Measurements from ENCODE around the gene SLC6A7.

Gene SLC6A7

GRCh38 chr5:150155258-150156026, 34.4 kb upstream of the SLC6A7 start, which contains the start of gene PDGFRB:
TSS of gene PDGFRB (minus strand) at chr5:150155845. CDS start at chr5:150137047, 18,798 bp downstream.
- peak; percentile 29 for DNase-seq (ENCODE audit: low spot score)

- no peak for DNase-seq (ENCODE audit: low spot score)
These were observed 33.9 kb upstream of the SLC6A7 start for GRCh38 chr5:150156027-150156368.

- no peak for DNase-seq (ENCODE audit: low spot score)
These were observed 33.3 kb upstream of the SLC6A7 start for GRCh38 chr5:150156540-150156939.

GRCh38 chr5:150157168-150157567, 32.7 kb upstream of the SLC6A7 start:
- no peak for DNase-seq (ENCODE audit: low spot score)

GRCh38 chr5:150158170-150158949, 31.5 kb upstream of the SLC6A7 start:
- no peak for DNase-seq (ENCODE audit: low spot score)

GRCh38 chr5:150159031-150159430, 30.8 kb upstream of the SLC6A7 start:
- DNase-seq (ENCODE audit: low spot score) = no peak

GRCh38 chr5:150159741-150160179, 30.1 kb upstream of the SLC6A7 start:
- no peak for DNase-seq (ENCODE audit: low spot score)

GRCh38 chr5:150160448-150161081, 29.3 kb upstream of the SLC6A7 start:
- DNase-seq (ENCODE audit: low spot score) = no peak

GRCh38 chr5:150161242-150162141, 28.4 kb upstream of the SLC6A7 start:
- DNase-seq (ENCODE audit: low spot score) = peak; percentile 60

GRCh38 chr5:150162142-150162513, 27.7 kb upstream of the SLC6A7 start:
- DNase-seq (ENCODE audit: low spot score) = no peak

GRCh38 chr5:150163035-150163434, 26.8 kb upstream of the SLC6A7 start:
- DNase-seq (ENCODE audit: low spot score) = no peak

GRCh38 chr5:150163547-150164059, 26.3 kb upstream of the SLC6A7 start:
- DNase-seq (ENCODE audit: low spot score) = no peak

GRCh38 chr5:150164211-150164980, 25.5 kb upstream of the SLC6A7 start:
- DNase-seq (ENCODE audit: low spot score) = no peak

- no peak for DNase-seq (ENCODE audit: low spot score)
These were observed 23.7 kb upstream of the SLC6A7 start for GRCh38 chr5:150166037-150166649.

GRCh38 chr5:150166650-150167511, 23.0 kb upstream of the SLC6A7 start, which contains the start of gene CDX1:
TSS of gene CDX1 (plus strand) at chr5:150166778. CDS start at chr5:150166877, 99 bp downstream.
- no peak for DNase-seq (ENCODE audit: low spot score)

GRCh38 chr5:150167512-150167850, 22.4 kb upstream of the SLC6A7 start:
- no peak for DNase-seq (ENCODE audit: low spot score)

GRCh38 chr5:150167908-150168307, 22.0 kb upstream of the SLC6A7 start:
- DNase-seq (ENCODE audit: low spot score) = no peak

GRCh38 chr5:150168864-150169263, 21.0 kb upstream of the SLC6A7 start:
- no peak for DNase-seq (ENCODE audit: low spot score)

GRCh38 chr5:150172145-150172544, 17.7 kb upstream of the SLC6A7 start:
- no peak for DNase-seq (ENCODE audit: low spot score)
